Measurements from ENCODE around the gene BAIAP2. TPM values are rescaled to one million over a fixed set of nuclear protein-coding genes. Genes with fewer than 3 reads are reported as not detected.

Gene BAIAP2
- total and polyA plus RNA-seq, 8 donors: 4.7 to 16.4 (median 11.1) TPM

DNA sequence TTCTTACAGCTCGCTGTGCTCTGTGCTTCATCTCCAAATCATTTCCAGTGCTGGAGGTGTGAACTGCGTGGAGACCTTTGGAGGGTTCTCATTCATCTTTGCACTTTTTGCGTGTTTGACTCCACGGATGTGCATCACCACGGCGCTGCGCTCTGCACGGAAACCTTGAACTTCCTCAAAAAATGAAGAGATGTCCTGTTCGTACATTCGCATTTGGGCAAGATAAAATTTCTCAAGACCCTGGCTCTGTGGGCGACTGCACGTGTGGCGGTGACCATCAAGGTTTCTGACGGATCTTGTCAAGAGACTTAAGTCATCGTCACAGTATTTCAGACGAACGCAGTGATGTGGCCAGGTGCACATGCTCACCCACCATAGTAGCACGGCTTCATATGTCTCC lies 120.0 kb downstream of the BAIAP2 start:
- intact Hi-C loops (cut with DNase I): no loop called here
- H3K27ac ChIP-seq: no peak overlapping the region
- peaks cover 0 to 2% (median 0%) of the 10 kb centered on the region in 3 donors for H3K4me1 ChIP-seq
- no peak for ATAC-seq
- no peak for FAIRE-seq
- no peaks in the 10 kb centered on the region for H3K36me3 ChIP-seq
- 92 to 96% methylated on average over 18 of the region's 18 CpGs for WGBS, 2 donors
- no peaks in the 10 kb centered on the region for H3K27me3 ChIP-seq
- H3K4me3 ChIP-seq: no peak overlapping the region
- TF ChIP-seq, protein P1, sequence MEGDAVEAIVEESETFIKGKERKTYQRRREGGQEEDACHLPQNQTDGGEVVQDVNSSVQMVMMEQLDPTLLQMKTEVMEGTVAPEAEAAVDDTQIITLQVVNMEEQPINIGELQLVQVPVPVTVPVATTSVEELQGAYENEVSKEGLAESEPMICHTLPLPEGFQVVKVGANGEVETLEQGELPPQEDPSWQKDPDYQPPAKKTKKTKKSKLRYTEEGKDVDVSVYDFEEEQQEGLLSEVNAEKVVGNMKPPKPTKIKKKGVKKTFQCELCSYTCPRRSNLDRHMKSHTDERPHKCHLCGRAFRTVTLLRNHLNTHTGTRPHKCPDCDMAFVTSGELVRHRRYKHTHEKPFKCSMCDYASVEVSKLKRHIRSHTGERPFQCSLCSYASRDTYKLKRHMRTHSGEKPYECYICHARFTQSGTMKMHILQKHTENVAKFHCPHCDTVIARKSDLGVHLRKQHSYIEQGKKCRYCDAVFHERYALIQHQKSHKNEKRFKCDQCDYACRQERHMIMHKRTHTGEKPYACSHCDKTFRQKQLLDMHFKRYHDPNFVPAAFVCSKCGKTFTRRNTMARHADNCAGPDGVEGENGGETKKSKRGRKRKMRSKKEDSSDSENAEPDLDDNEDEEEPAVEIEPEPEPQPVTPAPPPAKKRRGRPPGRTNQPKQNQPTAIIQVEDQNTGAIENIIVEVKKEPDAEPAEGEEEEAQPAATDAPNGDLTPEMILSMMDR (IDR thresholded peaks at IDR 0.05): no peak
- peak in 2 of 6 donors; percentile 6 to 15 for DNase-seq
- no peaks in the 10 kb centered on the region for H3K9me3 ChIP-seq

DNA sequence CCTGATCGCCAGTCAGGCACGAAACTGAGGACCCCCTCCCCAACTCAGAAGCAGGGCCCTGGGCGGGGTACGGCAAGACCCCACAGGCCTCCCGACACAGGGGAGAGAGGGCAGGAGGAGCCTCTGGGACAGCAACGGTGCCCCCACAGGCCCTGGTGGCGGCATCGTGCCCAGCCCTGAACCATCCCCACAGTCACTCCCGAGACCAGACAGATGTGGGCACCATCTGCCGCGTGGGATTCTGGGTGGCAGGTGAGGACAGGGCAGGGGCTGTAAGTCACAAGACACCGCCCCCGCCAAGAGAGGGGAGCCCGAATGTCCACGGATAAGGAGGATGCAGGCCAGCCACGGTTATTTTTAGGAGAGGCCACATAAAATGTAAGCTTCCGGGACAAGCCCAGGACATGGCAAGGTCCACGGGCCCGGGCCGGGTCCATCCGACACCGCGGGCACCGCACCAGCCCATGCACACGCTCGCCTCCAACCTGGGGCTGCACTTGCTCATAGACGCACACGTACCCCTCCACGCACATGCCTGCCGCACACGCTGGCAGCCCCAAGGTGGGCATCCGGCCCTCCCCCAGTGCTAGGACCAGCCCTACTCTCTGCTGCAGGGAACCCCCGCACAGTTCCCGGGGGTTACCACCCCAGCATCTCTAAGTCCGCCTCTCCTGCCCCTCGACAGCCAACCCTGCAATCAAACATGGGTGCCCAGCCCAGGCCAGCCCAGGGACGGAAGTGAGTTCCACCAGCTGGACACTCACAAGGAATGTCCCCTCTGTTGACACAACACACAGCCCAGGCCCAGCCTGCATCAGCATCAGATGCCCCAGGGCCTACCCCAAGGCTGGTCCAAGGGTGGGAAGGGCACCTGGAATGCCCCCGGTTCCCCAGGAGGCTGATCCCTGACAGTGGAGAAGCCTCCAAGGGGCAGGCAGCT lies 122.2 kb downstream of the BAIAP2 start:
- H3K4me1 ChIP-seq: peaks cover 0 to 16% (median 7%) of the 10 kb centered on the region in 3 donors
- H3K9me3 ChIP-seq: no peaks in the 10 kb centered on the region
- ATAC-seq (no peak), DNase-seq (peak in 2 of 6 donors; percentile 22 to 69), FAIRE-seq (no peak)
- intact Hi-C loops (cut with DNase I): no loop called here
- TF ChIP-seq, protein P1 (IDR thresholded peaks at IDR 0.05): no peak
- H3K27me3 ChIP-seq: no peaks in the 10 kb centered on the region
- no peak overlapping the region for H3K4me3 ChIP-seq
- no peak overlapping the region for H3K27ac ChIP-seq
- 91 to 94% methylated on average over 38 of the region's 38 CpGs for WGBS, 2 donors
- H3K36me3 ChIP-seq: no peaks in the 10 kb centered on the region

DNA sequence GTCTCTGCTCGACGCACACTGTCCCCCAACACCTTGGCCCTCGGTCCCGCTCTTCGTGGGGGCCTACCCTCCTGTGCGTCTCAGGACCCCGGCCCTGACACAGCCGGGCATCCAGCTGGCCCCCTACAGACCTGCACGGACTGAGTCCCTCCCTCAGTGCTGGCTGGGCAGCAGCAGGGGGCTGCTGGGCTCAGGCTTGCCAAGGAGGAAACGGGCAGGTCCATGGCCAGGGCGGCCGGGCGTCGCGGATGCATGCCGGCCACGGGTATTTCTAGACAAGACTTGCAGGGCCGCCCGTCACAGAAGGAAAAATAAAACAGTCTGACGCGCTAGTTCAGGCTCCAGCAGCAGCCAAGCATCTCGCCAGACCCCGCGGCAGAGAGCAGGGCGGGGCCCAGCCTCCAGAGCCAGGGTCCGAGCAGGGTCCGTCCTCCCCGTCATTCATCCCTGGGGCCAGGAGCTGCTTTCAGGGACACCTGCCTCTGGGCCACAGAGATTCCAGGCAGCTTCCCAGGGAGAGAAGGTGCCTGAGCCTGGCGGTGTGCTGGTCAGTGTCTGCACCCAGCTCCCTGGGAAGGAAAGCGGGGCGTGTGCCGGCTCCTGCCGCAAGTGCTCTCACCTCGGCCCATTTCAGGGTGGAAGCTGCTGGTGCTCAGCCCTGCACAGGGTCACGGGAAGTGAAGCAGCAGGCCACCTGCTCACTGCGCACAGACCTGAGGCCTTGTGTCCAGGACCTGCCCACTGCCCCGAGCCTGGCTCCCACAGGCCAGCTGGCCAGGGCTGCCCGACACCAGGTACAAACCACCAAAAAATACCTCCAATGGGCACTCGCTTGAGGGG lies 123.1 kb downstream of the BAIAP2 start:
- ATAC-seq: no peak
- Histone ChIP-seq H3K27ac (no peak overlapping the region), H3K9me3 (no peaks in the 10 kb centered on the region), H3K4me1 (peaks cover 0 to 19% (median 12%) of the 10 kb centered on the region in 3 donors), H3K4me3 (no peak overlapping the region), H3K36me3 (no peaks in the 10 kb centered on the region), H3K27me3 (no peaks in the 10 kb centered on the region)
- DNase-seq: peak in 2 of 6 donors; percentile 21 to 52
- 88 to 90% methylated on average over 39 of the region's 39 CpGs for WGBS, 2 donors
- TF ChIP-seq, protein P1 (IDR thresholded peaks at IDR 0.05): no peak
- no peak for FAIRE-seq
- intact Hi-C loops (cut with DNase I): no loop called here

DNA sequence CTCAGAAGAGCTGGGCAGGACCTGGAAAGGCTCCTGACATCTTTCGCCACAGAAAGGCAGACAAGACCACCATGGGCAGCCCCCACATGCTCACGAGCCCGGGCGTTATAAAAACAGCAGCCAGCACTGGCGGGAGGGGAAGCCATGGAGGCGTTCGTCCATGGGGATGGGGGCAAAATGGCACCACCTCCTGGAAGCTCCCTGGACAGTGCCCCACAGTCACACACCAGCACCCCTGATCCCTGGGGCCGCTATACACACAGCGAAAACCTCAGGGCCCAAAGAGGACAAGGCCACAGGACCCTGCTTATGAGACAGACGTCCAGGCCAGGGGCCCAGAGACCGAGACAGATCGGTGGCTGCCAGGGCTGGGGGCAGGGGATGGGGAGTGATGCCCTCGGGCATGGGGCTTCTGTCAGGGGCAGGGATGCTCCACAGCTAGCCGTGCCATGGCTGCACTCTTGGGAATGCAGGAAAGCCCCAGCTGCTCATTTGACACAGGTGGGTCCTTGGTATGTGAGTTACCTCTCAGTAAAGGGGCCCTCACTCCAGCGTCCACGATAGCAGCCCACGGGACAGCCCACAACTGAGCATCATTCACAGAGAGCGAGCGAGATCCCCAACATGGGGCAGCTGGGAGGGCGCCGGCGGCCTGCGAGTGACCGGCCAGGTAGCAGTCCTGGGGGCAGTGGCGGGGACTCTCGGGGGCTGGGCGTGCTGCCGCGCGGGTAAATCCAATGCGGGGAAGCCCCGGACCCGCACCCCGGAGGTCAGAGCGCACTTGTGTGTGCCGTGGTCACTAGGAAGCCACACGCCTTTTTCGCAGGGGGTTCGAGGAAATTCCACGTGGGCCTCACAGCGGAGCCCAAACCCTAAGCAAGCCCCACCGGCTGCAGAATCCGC lies 124.0 kb downstream of the BAIAP2 start:
- no peak overlapping the region for H3K4me3 ChIP-seq
- intact Hi-C loops (cut with DNase I): no loop called here
- TF ChIP-seq, protein P1 (IDR thresholded peaks at IDR 0.05): no peak
- peaks cover 0 to 27% (median 21%) of the 10 kb centered on the region in 3 donors for H3K4me1 ChIP-seq
- no peaks in the 10 kb centered on the region for H3K27me3 ChIP-seq
- H3K27ac ChIP-seq: no peak overlapping the region
- H3K36me3 ChIP-seq: no peaks in the 10 kb centered on the region
- DNase-seq (peak in 2 of 6 donors; percentile 24 to 67), FAIRE-seq (no peak), ATAC-seq (no peak)
- no peaks in the 10 kb centered on the region for H3K9me3 ChIP-seq
- 91 to 92% methylated on average over 42 to 43 of the region's 43 CpGs for WGBS, 2 donors
